Esophagus muscularis mucosa (tissue), 4 donors: Measurements from ENCODE around the gene CRYL1. TPM values are rescaled to one million over a fixed set of nuclear protein-coding genes. Genes with fewer than 3 reads are reported as not detected.

Source experiments
- DNase-seq: peaks from one replicate; pipeline ENCODE4 v3.0.0-alpha.2; 2017; ENCODE audit errors: extremely low spot score
- H3K27ac ChIP-seq, 4 donors: fragments of 200-600 bp; sonication (generic); replicated peaks in 1 of 4; 1 replicate in 3 of 4; 2 replicates in 1 of 4; pipeline ENCODE4 v1.5.1; 2016 to 2019; ENCODE audit warnings: mild to moderate bottlenecking in 1 of 4
- H3K27me3 ChIP-seq, 4 donors: fragments of 200-600 bp; sonication (generic); one replicate each; pipeline versions ENCODE4 v1.5.1 to v1.6.0; 2016 to 2019
- H3K36me3 ChIP-seq, 4 donors: fragments of 200-600 bp; sonication (generic); one replicate each; pipeline ENCODE4 v1.5.1; 2016 to 2019
- H3K4me1 ChIP-seq, 4 donors: fragments of 200-600 bp; sonication (generic); one replicate each; pipeline ENCODE4 v1.5.1; 2016 to 2019
- H3K4me3 ChIP-seq, 4 donors: fragments of 200-600 bp; sonication (generic); 1 replicate in 2 of 4; 2 replicates in 2 of 4; pipeline ENCODE4 v1.5.1; 2016 to 2019; ENCODE audit warnings: mild to moderate bottlenecking in 4 of 4, moderate library complexity in 1 of 4
- H3K9me3 ChIP-seq, 4 donors: fragments of 200-600 bp; sonication (generic); 1 replicate in 3 of 4; 2 replicates in 1 of 4; pipeline ENCODE4 v1.5.1; 2016 to 2019
- CTCF ChIP-seq, 3 experiments: fragments of 200-600 bp in 2 of 3; fragments of 450-650 bp in 1 of 3; sonication (generic) in 2 of 3; IDR thresholded peaks; one replicate each; pipeline ENCODE4 v1.5.1; 2017 to 2019; ENCODE audit warnings: antibody characterized with exemption in 3 of 3, mild to moderate bottlenecking in 2 of 3, moderate library complexity in 1 of 3
- EP300 ChIP-seq: sonication (generic); formaldehyde crosslinking; IDR thresholded peaks from one replicate; pipeline ENCODE4 v1.6.1; 2017; ENCODE audit warnings: antibody characterized with exemption
- POLR2A ChIP-seq: fragments of 450-650 bp; IDR thresholded peaks from one replicate; pipeline ENCODE4 v1.6.1; 2017; ENCODE audit warnings: antibody characterized with exemption, moderate library complexity, mild to moderate bottlenecking, low read depth
- POLR2AphosphoS5 ChIP-seq, 2 donors: sonication (generic); formaldehyde crosslinking; IDR thresholded peaks; one replicate each; pipeline ENCODE4 v1.6.1; 2017; ENCODE audit warnings: antibody characterized with exemption in 2 of 2
- WGBS: methylation state at CpG from one replicate; pipeline ENCODE4 v1.1.5; 2018; 5-methylcytosine and 5-hydroxymethylcytosine counted together
- intact Hi-C: fragments of 100-400 bp; cut with DNase I; formaldehyde crosslinking; loops from one replicate; pipeline ENCODE4 v1.15.1; 2023
- total RNA-seq, 4 donors: library from RNA; depleted of rRNA; stranded (reverse); fragments of >200 nt; gene quantifications; one replicate each; pipeline versions ENCODE4 v1.1.0 to v1.2.1, GENCODE V29; 2016

The CRYL1 gene
- total RNA-seq, 4 donors from 2014 or later = 42.3 to 59.3 (median 45.4) TPM

DNA sequence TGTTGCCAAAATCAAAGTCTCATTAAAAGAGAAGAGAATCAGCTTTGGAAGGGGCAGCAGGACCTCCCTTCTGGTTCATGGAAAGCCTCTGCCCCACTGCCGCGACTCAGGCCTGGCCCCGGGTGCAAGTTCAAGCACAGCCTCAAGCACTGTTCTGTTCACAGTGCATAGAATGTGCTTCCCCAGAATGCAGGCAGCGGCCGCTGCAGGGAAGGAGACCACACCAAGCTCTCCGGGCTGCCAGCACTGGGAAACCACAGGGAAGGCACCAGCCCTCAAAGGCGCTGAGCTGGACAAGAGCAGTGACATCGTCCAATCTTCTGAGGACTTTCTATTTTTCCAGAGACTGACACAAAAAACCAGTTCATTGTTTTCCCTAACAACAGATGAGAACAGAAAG is 55.5 kb downstream of the CRYL1 start:
- Histone ChIP-seq H3K36me3 (peaks cover 0 to 27% (median 3%) of the 10 kb centered on the region in 4 donors), H3K27me3 (no peaks in the 10 kb centered on the region), H3K4me3 (no peak overlapping the region), H3K4me1 (peaks cover 6 to 11% (median 10%) of the 10 kb centered on the region in 4 donors), H3K9me3 (no peaks in the 10 kb centered on the region), H3K27ac (no peak overlapping the region)
- TF ChIP-seq POLR2A = no peak
- no peak for TF ChIP-seq CTCF (IDR thresholded peaks at IDR 0.05)
- TF ChIP-seq POLR2AphosphoS5 (IDR thresholded peaks at IDR 0.05) = no peak
- no peak for TF ChIP-seq EP300
- intact Hi-C loops = no loop called here
- no peak for DNase-seq
- 94% methylated on average over 7 of the region's 8 CpGs for WGBS

- TF ChIP-seq EP300 (no peak), POLR2A (no peak), POLR2AphosphoS5 (IDR thresholded peaks at IDR 0.05) (no peak), CTCF (IDR thresholded peaks at IDR 0.05) (no peak)
- Histone ChIP-seq H3K9me3 (no peaks in the 10 kb centered on the region), H3K4me1 (peaks cover 16 to 25% (median 20%) of the 10 kb centered on the region in 4 donors), H3K36me3 (peaks cover 0 to 6% (median 0%) of the 10 kb centered on the region in 4 donors), H3K4me3 (no peak overlapping the region), H3K27me3 (no peaks in the 10 kb centered on the region), H3K27ac (no peak overlapping the region)
- WGBS = 98% methylated on average over 2 of the region's 2 CpGs
- DNase-seq = peak; percentile 17
- intact Hi-C loops = no loop called here
These were observed 59.3 kb downstream of the CRYL1 start for GRCh38 chr13:20466371-20466770.

DNA sequence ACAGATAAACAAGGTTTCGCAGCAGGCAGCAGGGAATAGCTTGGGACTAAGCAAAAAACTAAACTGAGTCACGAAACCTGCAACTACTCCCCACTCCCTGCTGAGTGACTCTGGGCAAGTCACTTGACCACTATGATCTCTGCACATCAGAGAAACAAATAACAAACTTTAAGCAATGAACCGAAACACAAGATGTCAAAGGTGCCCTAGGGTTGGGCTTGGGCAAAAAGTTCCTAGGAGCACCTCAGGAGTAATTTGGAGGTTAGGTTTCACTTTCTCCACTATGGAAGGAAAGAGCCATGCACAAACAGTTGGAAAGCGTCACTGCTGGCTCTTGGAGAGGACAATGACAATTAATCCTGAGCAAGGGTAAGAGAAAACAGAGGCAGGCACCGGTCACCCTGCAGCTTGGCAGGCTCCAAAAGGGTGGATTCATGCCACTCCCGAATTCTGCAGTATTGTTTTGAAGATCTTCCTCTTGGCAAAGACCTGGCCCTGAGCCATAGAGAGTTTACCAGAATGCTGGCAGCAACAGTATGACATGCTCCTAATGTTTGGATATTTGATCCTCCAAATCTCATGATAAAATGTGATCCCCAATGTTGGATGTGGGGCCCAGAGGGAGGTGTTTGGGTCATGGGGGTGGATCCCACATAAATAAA is 60.3 kb downstream of the CRYL1 start:
- no peak overlapping the region for H3K27ac ChIP-seq
- H3K27me3 ChIP-seq = no peaks in the 10 kb centered on the region
- DNase-seq = peak; percentile 62
- no peaks in the 10 kb centered on the region for H3K9me3 ChIP-seq
- TF ChIP-seq POLR2A (no peak), EP300 (no peak), POLR2AphosphoS5 (IDR thresholded peaks at IDR 0.05) (no peak), CTCF (IDR thresholded peaks at IDR 0.05) (no peak)
- 53% methylated on average over 6 of the region's 6 CpGs for WGBS
- intact Hi-C loops = no loop called here
- H3K4me3 ChIP-seq = peak overlapping the region in 2 of 4 donors; percentile 2 to 14
- peaks cover 0 to 6% (median 0%) of the 10 kb centered on the region in 4 donors for H3K36me3 ChIP-seq
- H3K4me1 ChIP-seq = peaks cover 19 to 25% (median 21%) of the 10 kb centered on the region in 4 donors

- Histone ChIP-seq H3K9me3 (no peaks in the 10 kb centered on the region), H3K27ac (no peak overlapping the region), H3K4me3 (no peak overlapping the region), H3K27me3 (no peaks in the 10 kb centered on the region), H3K4me1 (peaks cover 19 to 25% (median 22%) of the 10 kb centered on the region in 4 donors), H3K36me3 (no peaks in the 10 kb centered on the region)
- TF ChIP-seq POLR2AphosphoS5 (IDR thresholded peaks at IDR 0.05) (no peak), CTCF (IDR thresholded peaks at IDR 0.05) (no peak), EP300 (no peak), POLR2A (no peak)
- intact Hi-C loops = no loop called here
- WGBS = 81% methylated on average over 8 of the region's 8 CpGs
- peak; percentile 55 for DNase-seq
These were observed 62.7 kb downstream of the CRYL1 start for GRCh38 chr13:20462921-20463320.
